Coronary artery (tissue), 2 donors: ENCODE results near the gene USP21.
A peak's percentile ranks its signal among the peaks of the same experiment; 100 is the strongest.

ENCODE experiments used
- DNase-seq: peaks from one replicate; pipeline ENCODE4 v3.0.0-alpha.2; 2017; ENCODE audit warnings: low spot score
- H3K27ac ChIP-seq, 2 donors: fragments of 200-600 bp; sonication (generic); one replicate each; pipeline ENCODE4 v1.5.1; 2016 to 2019
- H3K4me3 ChIP-seq: fragments of 200-600 bp; sonication (generic); 2 replicates; pipeline ENCODE4 v1.5.1; 2016; ENCODE audit warnings: mild to moderate bottlenecking, moderate library complexity
- TF ChIP-seq, protein P1 (sequence below): fragments of 200-600 bp; sonication (generic); IDR thresholded peaks from one replicate; pipeline ENCODE4 v1.5.1; 2019; ENCODE audit warnings: antibody characterized with exemption

Gene USP21

DNA sequence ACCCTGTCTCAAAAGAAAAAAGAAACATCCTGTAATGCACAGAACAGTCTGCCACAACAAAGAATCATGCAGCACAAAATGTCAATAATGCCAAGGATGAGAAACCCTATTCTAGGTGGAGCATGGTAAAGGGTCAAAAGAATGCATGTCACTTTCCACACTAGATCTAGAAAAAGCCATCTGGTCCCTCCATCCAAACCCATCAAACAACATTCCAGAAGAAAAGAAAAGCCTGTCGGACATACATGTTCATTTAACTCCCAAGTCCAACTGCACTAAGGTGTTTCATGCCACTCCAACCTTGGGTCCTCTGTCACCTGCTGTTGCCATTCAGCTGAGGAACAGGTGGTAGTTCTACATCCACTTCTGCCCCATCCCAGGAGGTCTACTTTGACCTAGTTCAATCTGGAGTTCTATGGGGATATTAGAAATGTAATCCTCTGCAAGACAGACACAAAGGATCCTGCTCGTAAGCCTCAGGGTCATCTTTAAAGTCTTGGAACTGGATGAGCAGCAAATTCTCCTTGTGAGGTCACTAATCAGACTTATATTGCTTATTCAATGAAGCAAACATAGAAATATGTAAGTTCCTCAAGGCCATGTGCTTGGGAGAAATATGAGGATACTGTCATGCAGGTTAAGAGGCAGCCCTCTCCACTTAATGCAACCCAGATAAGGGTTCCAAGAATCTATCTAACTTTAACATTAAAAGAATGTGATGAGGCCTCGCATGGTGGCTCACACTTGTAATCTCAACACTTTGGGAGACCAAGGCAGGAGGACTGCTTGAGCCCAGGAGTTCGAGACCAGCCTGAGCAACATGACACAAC is 30.5 kb upstream of the USP21 start:
- DNase-seq = no peak
- Histone ChIP-seq H3K27ac (no peak overlapping the region), H3K4me3 (no peak overlapping the region)
- TF ChIP-seq, protein P1, sequence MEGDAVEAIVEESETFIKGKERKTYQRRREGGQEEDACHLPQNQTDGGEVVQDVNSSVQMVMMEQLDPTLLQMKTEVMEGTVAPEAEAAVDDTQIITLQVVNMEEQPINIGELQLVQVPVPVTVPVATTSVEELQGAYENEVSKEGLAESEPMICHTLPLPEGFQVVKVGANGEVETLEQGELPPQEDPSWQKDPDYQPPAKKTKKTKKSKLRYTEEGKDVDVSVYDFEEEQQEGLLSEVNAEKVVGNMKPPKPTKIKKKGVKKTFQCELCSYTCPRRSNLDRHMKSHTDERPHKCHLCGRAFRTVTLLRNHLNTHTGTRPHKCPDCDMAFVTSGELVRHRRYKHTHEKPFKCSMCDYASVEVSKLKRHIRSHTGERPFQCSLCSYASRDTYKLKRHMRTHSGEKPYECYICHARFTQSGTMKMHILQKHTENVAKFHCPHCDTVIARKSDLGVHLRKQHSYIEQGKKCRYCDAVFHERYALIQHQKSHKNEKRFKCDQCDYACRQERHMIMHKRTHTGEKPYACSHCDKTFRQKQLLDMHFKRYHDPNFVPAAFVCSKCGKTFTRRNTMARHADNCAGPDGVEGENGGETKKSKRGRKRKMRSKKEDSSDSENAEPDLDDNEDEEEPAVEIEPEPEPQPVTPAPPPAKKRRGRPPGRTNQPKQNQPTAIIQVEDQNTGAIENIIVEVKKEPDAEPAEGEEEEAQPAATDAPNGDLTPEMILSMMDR = no peak

DNA sequence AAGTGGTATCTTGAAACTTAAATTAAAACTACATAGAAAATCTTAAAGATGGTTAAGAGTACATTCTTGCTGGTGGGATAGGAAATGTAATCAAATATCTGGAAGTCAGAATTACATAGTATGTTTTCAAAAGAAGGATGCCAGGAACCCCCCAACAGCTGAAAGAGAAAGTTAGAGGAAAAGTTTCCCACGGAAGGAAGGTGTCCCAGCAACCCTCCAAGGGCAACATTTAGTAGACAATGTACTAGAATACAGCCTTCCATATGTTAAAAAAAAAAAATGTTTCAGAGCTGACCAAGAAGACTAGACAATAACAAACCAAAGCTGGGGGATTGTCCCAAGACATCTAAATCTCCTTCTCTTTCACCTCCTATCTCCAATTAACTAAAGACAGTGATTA is 29.0 kb upstream of the USP21 start:
- no peak overlapping the region for H3K27ac ChIP-seq
- peak overlapping the region; percentile 22 for H3K4me3 ChIP-seq
- TF ChIP-seq, protein P1 = no peak
- no peak for DNase-seq

DNA sequence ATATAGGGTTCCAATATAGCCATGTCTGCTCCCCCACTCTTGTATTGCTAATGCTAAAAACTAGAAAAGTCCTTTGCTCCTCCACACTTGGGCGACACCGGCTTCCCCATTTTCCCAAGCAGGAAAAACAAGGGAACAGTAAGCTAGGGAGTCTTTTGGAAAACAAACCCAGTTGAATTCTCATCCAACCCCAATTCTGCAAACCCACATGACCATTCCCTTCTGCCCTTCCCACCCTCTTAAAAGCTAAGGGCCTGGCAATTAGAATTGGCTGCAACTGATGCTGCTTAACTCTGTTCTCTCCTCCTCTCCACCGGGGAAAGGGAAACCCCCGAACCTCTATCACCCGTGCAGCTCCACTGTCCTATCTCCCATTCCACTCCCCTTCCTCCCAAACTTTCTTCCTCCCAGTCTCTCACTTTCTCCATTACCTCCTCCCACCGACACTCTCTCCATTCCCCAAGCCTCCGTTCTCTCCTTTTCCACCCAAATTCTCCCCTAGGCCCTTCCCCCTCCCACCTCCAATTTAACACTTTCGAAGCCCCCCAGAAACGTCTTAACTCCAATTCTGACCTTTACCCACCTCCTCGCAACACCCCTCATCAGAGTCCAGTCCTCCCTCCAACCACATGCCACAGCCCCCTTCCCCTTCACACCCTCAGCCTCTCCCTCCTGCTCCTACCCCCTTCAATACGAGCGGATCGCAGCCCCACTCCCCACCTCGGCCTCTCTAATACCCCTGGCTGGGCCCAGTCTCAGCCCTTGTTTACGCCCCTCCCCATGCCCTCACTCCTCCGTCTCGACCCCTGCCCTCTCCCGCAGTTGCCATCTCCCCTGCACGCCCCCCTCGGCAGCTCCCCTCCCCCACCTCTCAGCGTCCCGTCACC is 27.5 kb upstream of the USP21 start:
- H3K4me3 ChIP-seq = peak overlapping the region; percentile 85
- DNase-seq = peak; percentile 81
- H3K27ac ChIP-seq = peak overlapping the region; percentile 95 to 98
- TF ChIP-seq, protein P1 = no peak

DNA sequence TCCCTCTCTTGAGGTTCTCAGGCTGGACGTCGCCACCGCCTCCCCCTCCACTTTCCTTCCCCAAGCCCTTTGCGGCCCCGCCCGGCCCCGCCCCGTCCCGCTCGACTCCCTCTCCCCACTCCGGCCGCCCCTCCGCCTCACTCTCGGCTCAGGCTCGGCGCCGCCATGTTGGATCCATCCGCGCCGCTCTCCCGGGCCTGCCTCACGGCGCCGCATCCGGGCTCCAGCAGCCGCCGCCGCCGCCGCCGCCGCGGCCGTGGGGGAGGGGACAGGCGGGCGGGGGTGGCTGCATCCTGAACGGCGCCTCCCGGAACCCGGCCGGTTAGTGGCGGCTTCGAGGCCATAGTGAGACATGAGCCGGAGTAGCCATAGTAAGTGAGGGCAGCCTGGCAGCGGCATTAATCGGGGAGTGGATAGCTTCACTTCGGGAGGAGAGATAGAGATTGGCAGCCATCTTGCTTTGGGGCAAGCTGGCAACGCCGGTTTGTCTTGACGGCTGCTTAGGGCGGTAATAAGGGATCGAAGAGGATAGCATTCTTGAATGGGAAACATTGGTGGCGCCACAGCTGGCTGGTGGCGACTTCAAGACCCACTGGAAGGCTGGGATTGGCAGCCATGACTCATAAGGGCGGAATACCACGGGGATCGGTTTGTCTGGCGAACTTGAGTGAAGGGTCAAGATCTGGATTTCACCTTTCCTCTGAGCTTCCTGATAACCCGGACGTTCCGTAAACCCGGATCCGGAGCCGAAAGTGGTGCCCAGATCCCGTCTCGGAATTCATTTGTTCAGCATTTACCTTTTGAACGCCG is 26.7 kb upstream of the USP21 start, which contains the start of gene DEDD:
Gene DEDD (minus strand): TSS at position 258 of the 810 bp plus-strand sequence. CDS start 8,205 bp downstream, outside the sequence.
- H3K4me3 ChIP-seq = peak within 1 kb of the TSS; percentile 85
- H3K27ac ChIP-seq = peak within 1 kb of the TSS; percentile 95 to 98
- peak; percentile 98 for DNase-seq
- TF ChIP-seq, protein P1 = no peak

DNA sequence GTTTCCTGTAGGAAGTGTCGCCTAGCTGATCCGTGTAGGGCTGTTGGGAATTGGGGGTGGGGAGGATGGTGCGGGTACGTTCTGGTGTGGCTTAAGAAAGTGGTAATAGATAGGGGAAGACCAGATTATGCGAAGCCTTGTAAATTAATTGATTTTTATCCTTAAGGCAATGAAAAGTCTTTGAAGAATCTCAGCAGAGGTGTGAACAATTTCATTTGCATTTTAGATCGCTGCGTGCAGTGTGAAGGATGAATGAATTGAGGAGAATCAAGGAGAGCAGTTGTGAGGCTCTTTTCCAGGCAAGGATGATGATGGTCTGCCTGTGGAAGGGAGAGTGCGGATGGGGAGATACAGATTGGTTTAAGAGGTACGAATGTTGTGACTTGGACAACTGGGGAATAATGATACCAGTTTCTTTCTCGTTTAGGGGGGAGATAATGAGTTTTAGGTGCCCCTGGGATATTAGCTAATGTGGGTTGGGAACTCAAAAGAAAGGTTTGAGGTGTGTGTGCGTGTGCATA is 26.0 kb upstream of the USP21 start:
- H3K4me3 ChIP-seq = peak overlapping the region; percentile 85
- peak overlapping the region; percentile 95 to 98 for H3K27ac ChIP-seq
- no peak for DNase-seq
- TF ChIP-seq, protein P1 = no peak

DNA sequence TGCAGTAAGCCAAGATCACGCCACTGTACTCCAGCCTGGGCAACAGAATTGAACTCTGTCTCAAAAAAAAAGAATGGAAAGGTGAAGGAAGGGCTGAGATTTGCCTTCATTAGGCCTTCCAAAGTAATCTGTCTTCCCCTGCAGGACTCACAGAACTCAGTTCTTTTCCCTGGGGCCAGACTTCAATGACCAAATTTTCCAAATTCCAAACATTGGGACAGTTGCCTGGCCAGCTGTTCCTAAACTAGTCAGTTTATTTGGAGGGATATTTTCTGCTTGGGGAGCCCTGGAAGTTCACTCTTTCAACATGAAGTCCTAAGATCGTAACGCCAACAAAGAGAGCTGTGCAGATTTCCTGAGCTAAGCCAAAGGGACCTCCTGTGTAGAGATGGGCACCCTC is 21.4 kb upstream of the USP21 start:
- TF ChIP-seq, protein P1 = no peak
- H3K27ac ChIP-seq = no peak overlapping the region
- H3K4me3 ChIP-seq = no peak overlapping the region
- DNase-seq = no peak
